ENCODE measurements around the gene ABCA4.
"Not testable (repeated sequence)": the region's sequence is repeated elsewhere in the genome, so short reads cannot be mapped to it uniquely, and the experiment has no call there.

The ABCA4 gene

DNA sequence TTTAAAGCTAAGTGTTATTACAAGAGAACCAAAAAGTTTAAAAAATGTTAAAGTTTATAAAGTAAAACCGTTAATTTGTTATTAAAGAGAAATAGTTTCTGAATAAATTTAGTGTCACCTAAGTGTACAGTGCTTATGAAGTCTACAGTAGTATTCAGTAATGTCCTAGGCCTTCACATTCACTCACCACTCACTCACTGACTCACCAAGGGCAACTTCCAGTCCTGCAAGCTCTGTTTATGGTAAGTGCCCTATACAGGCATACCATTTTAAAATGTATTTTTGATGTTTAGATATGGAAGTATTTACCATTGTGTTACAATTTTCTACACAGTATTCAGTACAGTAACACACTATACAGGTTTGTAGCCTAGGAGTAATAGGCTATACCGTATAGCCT, 151.6 kb downstream of the ABCA4 start:
- DNase-seq, result no peak

DNA sequence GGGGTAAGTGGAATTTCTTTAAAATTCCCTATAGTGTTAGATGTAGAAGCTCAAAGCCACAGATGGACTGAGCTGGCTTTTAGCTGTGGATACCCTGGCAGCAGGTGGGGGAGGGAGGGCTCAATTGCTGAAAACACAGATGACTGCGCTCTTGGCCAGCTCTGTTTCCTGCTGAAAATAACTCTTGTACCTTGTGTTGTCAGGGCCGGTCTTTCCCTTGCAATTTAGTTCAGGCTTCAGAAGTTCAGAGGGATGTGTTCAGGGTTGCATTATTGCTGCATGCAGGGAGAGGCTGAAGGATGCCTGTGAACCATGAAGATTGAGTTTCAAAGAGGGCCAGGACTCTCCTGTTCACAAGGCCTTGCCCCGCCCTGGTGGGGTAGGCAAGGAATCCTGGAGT, 153.6 kb downstream of the ABCA4 start:
- no peak for DNase-seq

DNA sequence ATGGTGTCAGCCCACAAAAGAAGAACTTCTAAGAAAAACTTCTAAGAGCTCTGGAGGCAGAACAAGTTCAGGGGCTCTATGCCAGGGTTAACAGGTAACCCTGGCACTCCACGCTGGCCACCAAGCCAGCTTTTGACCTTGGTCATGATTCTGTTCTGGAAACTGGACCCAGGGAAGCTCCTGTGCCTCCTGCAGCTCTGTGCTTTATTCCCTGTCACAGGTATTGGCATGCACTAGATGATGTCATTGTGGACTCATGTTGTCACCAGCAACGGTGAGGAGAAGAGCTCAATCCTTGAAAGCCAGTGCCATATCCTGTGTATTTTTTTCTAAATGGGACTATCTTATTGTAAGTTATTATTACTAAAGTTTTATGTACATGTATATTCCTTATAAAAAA, 155.1 kb downstream of the ABCA4 start:
- no peak for DNase-seq

DNA sequence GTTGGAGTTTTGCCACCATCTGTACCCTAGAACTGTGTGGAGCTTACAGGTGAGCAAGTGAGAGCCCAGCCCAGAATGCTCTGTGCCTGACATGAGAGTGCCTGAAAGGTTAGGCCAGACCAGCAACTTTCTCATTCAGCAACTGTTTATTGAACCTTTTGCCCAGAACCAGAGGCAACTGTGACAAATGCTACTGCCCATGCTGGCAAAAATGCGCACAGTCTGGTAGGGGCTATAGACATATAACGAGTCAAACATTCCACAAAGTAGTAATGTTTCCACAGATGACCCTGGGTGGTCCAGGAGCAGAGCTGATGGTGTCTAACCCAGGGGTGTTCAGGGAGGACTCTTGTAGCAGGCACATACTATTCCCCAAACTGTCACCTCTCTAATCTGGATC, 155.7 kb downstream of the ABCA4 start:
- DNase-seq, result no peak

DNA sequence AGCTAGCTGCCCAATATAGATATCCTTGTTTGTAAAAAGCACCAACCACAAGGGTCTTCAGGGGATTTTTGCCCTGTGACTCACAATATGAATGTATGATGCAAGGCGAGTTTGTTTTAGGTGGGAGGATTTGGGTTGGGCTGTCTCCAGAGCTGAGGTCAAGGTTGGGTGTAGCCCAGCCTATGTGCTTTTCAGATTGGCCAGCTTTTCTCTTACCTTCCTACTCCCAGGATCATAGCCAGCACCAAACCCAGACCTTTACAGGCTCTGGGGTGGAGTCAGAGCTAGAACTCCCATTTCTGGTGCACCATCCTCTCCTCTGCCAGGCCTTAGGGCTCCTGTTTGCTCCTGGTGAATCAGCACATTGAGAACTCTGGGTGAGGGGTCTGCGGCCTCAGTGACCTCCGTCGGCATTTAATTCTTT, 156.2 kb downstream of the ABCA4 start:
- no peak for DNase-seq

DNA sequence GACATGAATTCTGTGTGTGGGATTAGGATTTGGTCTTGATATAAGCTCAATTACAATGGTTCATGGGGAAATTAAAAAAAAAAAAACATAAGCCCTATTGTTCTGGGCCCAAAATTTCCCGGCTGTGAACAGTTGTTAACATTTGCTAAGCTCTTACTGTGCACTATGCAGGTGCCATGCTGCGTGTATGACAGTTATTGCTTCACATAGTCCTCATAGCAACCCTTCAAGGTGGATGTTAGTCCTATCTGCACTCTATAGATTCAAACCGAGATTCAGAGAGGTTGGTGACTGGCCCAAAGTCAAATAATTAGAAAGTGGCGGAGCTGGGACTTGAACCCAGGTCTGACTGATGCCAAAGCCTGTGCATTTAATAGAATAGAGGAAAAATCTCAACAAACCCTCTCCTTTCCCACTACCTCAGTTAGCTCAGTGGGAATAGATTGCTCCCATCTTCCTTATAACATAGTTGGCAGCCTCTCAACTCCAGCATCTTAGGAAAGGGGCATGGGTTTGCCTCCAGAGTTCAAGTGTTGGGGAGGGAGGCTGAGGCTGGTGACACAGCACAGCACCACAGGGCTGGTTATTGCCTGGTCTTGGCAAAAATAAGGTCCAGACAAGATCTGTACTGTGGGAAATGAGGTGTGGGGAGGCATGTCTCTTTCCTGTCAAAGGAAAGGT, 156.7 kb downstream of the ABCA4 start:
- no peak for DNase-seq

DNA sequence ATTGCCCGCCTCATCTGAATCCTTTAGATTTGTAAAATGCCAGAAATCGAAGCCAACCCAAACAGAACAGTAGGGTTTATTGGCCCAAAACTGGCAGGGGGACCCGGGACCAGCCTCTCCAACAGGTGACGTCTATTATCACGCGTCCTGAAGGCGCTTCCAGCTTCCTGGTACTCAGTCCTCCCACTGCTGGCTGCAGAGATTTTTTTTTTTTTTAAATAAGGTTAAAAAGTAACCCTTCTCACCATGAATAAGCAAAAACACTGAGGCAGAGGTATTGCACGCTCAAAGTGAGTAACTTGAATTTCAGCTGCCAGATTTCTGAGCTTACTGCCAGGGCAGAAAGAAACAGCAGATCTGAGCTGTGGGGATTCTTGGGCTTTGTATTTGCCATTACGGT, 157.4 kb downstream of the ABCA4 start:
- DNase-seq, result no peak

DNA sequence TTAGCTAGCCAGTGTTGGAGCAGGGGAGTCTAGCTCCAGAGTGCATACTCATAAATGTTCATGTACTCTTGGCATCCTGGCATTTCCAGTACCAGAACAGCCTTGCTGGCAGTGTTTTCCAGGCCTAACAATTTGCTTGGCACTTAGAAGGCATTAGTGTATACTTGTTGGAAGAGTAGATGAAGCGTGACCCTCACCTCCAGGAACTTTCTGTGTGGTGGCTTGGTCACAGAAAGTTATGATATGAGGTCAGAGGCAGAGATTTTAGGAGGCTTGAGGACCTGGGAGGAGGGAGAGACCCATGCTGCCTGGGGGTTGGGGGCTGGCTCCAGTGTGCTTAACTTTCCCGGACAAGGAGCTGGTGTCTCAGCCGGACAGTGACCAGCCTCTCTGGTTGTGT, 159.0 kb downstream of the ABCA4 start:
- DNase-seq, result no peak

DNA sequence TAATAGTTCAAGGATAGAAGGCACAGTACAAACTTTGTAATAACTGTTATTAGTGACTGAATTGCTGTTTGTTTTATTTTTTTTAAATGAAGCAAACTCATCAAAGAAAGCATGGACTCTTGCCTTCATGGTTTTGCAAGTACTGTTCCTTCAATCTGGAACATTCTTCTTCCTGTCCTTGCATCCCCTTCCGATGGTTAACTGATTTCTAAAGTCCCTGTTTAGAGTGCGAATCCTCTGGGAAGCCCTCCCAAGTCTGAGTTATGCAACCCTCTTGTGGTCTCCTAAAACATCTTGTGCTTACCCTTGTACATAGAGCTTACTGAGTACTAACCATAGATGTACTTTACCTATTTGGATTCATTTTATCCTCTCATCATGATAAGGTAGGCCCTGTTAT, 159.5 kb downstream of the ABCA4 start:
- DNase-seq, result no peak

DNA sequence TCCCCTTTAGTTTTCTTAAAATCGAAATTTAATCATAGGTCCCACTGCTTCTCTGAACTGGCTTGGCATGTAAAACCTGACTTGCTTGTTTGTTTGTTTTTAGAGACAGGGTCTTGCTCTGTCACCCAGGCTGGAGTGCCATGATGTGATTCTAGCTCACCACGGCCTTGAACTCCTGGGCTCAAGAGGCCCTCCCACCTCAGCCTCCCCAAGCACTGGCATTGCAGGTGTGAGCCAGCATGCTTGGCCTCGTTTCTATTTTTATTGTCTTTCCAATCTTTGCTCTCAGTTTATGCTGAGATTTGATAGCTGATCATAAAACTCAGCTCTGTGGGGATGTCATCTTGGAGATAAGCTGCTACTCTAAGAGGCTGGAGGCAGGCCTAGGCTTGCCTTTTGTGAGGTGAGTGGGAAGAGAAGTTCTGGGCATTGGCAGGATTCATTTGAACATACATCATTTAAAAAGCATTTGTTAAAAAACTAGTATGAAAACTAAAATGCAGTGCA, 160.3 kb downstream of the ABCA4 start:
- DNase-seq, result no peak

DNA sequence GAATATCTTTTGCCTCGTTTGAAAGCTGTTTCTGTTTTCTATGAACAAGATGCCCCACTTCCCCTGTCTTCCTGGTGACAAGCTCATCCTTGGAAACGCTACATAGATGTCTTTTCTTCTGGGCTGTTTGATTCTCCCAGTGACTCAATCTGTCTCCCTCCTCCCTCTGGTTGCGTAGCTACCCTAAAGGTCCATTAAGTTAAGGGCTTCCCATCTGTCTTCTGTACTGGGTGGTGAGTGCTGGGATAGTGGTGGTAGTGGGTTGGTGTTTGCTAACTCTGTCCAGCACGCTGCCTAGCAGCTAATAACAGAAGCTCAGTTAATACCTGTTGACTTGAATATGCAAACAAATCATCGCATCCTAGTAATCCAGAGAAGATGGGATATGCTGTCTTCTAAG, 161.5 kb downstream of the ABCA4 start:
- DNase-seq, result no peak

DNA sequence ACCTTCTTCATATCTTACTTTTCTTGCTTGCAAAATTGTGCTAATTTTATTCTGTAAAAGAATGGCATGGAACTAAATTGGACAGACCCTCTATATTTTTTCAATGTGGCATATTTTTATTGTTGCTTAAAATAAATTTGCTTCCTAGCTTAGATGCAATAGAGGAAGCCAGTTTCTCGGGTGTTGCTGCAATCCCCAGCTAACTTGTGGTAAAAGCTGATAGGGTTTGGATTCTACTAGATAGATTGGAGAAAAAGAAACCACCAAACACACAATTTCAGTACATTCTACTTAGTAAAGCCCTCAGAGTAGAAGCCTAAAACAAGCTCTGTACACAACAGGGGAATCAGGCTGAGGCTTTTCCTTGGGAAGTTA, 162.2 kb downstream of the ABCA4 start:
- no peak for DNase-seq

DNA sequence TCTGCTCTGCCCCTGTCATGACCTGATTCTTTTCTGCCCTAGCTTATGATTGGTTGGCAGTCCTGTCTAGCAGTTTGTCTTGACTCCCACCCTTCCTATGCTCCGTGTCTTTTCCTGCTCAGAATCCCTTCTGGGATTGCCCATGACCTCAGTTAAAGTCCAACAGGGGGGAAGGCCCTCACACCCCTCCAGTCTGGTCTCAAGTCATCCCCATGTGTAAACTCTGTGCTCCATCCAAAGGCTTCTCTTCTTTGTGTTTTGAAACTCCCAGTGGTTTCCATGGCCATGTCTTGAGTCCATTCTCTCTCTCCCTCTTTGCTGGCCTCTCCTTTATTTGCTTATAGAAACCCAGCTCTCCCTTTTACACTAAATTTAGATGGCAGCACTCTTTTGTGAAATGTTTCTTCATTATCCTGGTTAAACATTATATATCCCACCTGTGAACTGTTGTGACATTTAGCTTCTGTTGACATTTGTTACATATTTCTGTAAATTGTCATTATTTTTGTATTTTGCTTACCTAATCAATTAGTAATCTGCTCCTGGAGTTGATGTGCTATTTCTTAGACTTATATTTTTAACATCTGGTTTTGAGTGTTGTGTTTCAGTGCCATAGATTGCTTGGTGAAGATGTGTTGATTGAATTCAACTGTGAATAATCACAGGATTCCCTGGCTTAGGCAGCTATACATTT, 162.8 kb downstream of the ABCA4 start:
- no peak for DNase-seq

DNA sequence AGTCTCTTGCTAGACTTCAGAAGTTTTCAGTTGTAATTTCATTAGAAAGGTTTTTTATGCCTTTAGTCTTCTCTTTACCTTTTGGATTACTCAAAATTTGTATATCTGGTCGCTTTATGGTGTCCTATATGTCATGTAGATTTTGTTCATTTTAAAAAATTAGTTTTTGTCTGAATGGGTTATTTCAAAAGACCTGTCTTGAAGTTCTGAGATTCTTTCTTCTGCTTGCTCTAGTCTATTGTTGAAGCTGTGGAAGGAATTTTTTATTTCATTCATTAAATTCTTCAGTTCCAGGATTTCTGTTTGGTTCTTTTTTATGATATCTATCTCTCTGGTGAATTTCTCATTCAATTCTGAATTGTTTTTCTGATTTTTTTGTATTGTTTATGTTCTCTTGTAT, 165.2 kb downstream of the ABCA4 start:
- no peak for DNase-seq

DNA sequence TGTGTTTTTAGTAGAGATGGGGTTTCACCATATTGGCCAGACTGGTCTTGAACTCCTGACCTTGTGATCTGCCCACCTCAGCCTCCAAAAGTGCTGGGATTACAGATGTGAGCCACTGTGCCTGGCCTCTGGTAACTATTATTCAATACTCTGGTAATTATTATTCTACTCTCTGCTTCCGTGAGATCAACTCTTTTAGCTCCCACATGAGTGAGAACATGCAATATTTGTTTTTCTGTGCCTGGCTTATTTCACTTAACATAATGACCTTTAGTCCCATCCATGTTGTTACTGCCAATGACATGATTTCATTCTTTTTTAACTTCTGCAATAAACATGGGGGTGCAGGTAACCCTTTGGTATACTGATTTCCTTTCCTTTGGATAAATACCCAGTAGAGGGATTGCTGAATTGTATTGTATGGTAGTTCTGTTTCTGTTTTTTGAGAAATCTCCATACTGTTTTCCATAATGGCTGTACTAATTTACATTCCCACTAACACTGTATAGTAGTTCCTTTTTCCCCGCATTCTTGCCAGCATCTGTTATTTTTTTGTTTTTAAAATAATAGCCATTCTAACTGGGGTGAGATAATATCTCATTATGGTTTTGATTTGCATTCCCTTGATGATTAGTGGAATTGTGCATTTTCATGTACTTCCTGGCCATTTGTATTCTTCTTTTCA, 173.8 kb downstream of the ABCA4 start:
- DNase-seq, result not testable (repeated sequence)

All from stimulated activated CD4-positive, alpha-beta T cell treated with anti-CD3 and anti-CD28 coated beads, Interleukin-15, amount 100 ng/mL, for 24 hours (primary cell).